PC-9 (cell line): ENCODE results near the gene SBF2. TPM values are rescaled to one million over a fixed set of nuclear protein-coding genes. Genes with fewer than 3 reads are reported as not detected.

Experiments
- BruUV-seq: library from RNA; stranded (reverse); fragments of 400-500 nt; replicated peaks from 2 replicates; lab custom pipeline; 2021; lab: Mats Ljungman, UMichigan
- CTCF ChIA-PET: fragments of 300-600 bp; sonication (Branson Sonifier 250); formaldehyde crosslinking; loops from one replicate; lab custom pipeline; 2022; ENCODE audit warnings: antibody characterized with exemption; lab: Charles Lee
- POLR2A ChIA-PET: fragments of 300-600 bp; sonication (Branson Sonifier 250); formaldehyde crosslinking; loops from one replicate; lab custom pipeline; 2022; ENCODE audit warnings: antibody characterized with exemption; ENCODE audit not compliant: unreplicated experiment; lab: Charles Lee
- DNase-seq, 2 experiments: peaks; one replicate each; pipeline versions ENCODE4 v3.0.0 to v3.0.0-alpha.2; 2015 to 2022; ENCODE audit warnings: mixed read lengths in 1 of 2
- H2AFZ ChIP-seq: fragments of 200-600 bp; sonication (generic); 2 replicates; pipeline ENCODE4 v1.8.1; 2017; ENCODE audit warnings: antibody characterized with exemption
- H3F3A ChIP-seq: fragments of 200-600 bp; sonication (generic); 2 replicates; pipeline ENCODE4 v1.8.1; 2017; ENCODE audit warnings: antibody characterized with exemption, mild to moderate bottlenecking, low read depth; ENCODE audit not compliant: insufficient read depth
- H3K27ac ChIP-seq: fragments of 200-600 bp; sonication (generic); 2 replicates; pipeline ENCODE4 v1.6.1; 2016; ENCODE audit warnings: mixed run types
- H3K27me3 ChIP-seq: fragments of 200-600 bp; sonication (generic); 2 replicates; pipeline ENCODE4 v1.6.1; 2016; ENCODE audit warnings: low read depth, mixed run types; ENCODE audit not compliant: insufficient read depth
- H3K36me3 ChIP-seq: fragments of 200-600 bp; sonication (generic); 2 replicates; pipeline ENCODE4 v1.6.1; 2016; ENCODE audit warnings: low read depth, mixed run types
- H3K4me1 ChIP-seq: fragments of 200-600 bp; sonication (generic); replicated peaks from 2 replicates; pipeline ENCODE4 v1.6.1; 2016; ENCODE audit warnings: mixed run types; ENCODE audit not compliant: insufficient read depth
- H3K4me2 ChIP-seq: fragments of 200-600 bp; sonication (generic); 2 replicates; pipeline ENCODE4 v1.6.1; 2017; ENCODE audit warnings: mixed run types
- H3K4me3 ChIP-seq: fragments of 200-600 bp; sonication (generic); 2 replicates; pipeline ENCODE4 v1.6.1; 2016; ENCODE audit warnings: mixed run types
- H3K79me2 ChIP-seq: fragments of 200-600 bp; sonication (generic); 2 replicates; pipeline ENCODE4 v1.6.1; 2017; ENCODE audit warnings: low read depth, mixed run types
- H3K9me2 ChIP-seq: fragments of 200-600 bp; sonication (generic); 2 replicates; pipeline ENCODE4 v1.8.1; 2017; ENCODE audit warnings: mild to moderate bottlenecking; ENCODE audit not compliant: insufficient read depth
- H3K9me3 ChIP-seq: fragments of 200-600 bp; sonication (generic); 2 replicates; pipeline ENCODE4 v1.8.1; 2016; ENCODE audit warnings: low read depth; ENCODE audit not compliant: insufficient read depth
- H4K20me1 ChIP-seq: fragments of 200-600 bp; sonication (generic); 2 replicates; pipeline ENCODE4 v1.8.1; 2017; ENCODE audit not compliant: insufficient read depth
- CTCF ChIP-seq: fragments of 200-600 bp; sonication (generic); conservative IDR thresholded peaks from 2 replicates; pipeline ENCODE4 v1.6.1; 2017; ENCODE audit warnings: mixed run types, antibody characterized with exemption, mild to moderate bottlenecking, moderate library complexity
- EZH2 ChIP-seq: fragments of 200-600 bp; sonication (generic); IDR thresholded peaks from 2 replicates; pipeline ENCODE4 v1.8.0; 2017; ENCODE audit warnings: antibody characterized with exemption, low read depth
- intact Hi-C: fragments of 100-400 bp; cut with micrococcal nuclease; formaldehyde crosslinking; loops from one replicate; pipeline ENCODE4 v1.10.0; 2022; ENCODE audit not compliant: unreplicated experiment
- total RNA-seq: library from RNA; stranded (reverse); gene quantifications from 2 replicates; pipeline ENCODE4 v1.2.3, GENCODE V29; 2021

SBF2 gene
- total RNA-seq, 1 experiment from 2014 or later: 18.6 TPM

GRCh38 chr11:9852465-9852864 lies 441.6 kb downstream of the SBF2 start:
- no peaks in the 10 kb centered on the region for H3K27me3 ChIP-seq
- intact Hi-C loops: no loop called here
- H3K27ac ChIP-seq: no peak overlapping the region
- no peaks in the 10 kb centered on the region for H3K4me1 ChIP-seq
- TF ChIP-seq CTCF (no peak), EZH2 (no peak)
- ChIA-PET POLR2A (no interaction called here), CTCF (no interaction called here)
- H4K20me1 ChIP-seq: no peaks in the 10 kb centered on the region
- no peak overlapping the region for H3K4me3 ChIP-seq
- H3K36me3 ChIP-seq: no peaks in the 10 kb centered on the region
- H3K9me2 ChIP-seq: no peaks in the 10 kb centered on the region
- no TSS peak for BruUV-seq
- DNase-seq: no peak
- H3K4me2 ChIP-seq: no peak overlapping the region
- no peak overlapping the region for H2AFZ ChIP-seq
- no peaks in the 10 kb centered on the region for H3F3A ChIP-seq
- H3K79me2 ChIP-seq: no peaks in the 10 kb centered on the region
- H3K9me3 ChIP-seq: no peaks in the 10 kb centered on the region

- no peaks in the 10 kb centered on the region for H3K4me1 ChIP-seq
- no peaks in the 10 kb centered on the region for H3F3A ChIP-seq
- DNase-seq: no peak
- no peaks in the 10 kb centered on the region for H3K9me3 ChIP-seq
- TF ChIP-seq EZH2 (no peak), CTCF (no peak)
- ChIA-PET CTCF (no interaction called here), POLR2A (no interaction called here)
- H2AFZ ChIP-seq: no peak overlapping the region
- no peak overlapping the region for H3K4me2 ChIP-seq
- intact Hi-C loops: no loop called here
- no peaks in the 10 kb centered on the region for H3K36me3 ChIP-seq
- H3K4me3 ChIP-seq: no peak overlapping the region
- no peaks in the 10 kb centered on the region for H3K79me2 ChIP-seq
- no peak overlapping the region for H3K27ac ChIP-seq
- H3K9me2 ChIP-seq: no peaks in the 10 kb centered on the region
- no TSS peak for BruUV-seq
- no peaks in the 10 kb centered on the region for H4K20me1 ChIP-seq
- H3K27me3 ChIP-seq: no peaks in the 10 kb centered on the region
Observed at GRCh38 chr11:9851366-9851765, 442.7 kb downstream of the SBF2 start.

- H3K4me2 ChIP-seq: no peak overlapping the region
- DNase-seq: no peak
- no peak overlapping the region for H2AFZ ChIP-seq
- H3K79me2 ChIP-seq: no peaks in the 10 kb centered on the region
- no peaks in the 10 kb centered on the region for H3K9me2 ChIP-seq
- no peaks in the 10 kb centered on the region for H3K4me1 ChIP-seq
- ChIA-PET POLR2A (no interaction called here), CTCF (no interaction called here)
- no peaks in the 10 kb centered on the region for H3K9me3 ChIP-seq
- no peaks in the 10 kb centered on the region for H3F3A ChIP-seq
- no peaks in the 10 kb centered on the region for H3K36me3 ChIP-seq
- H3K27ac ChIP-seq: no peak overlapping the region
- H4K20me1 ChIP-seq: no peaks in the 10 kb centered on the region
- intact Hi-C loops: no loop called here
- BruUV-seq: no TSS peak
- no peak for TF ChIP-seq CTCF
- TF ChIP-seq EZH2: no peak
- H3K4me3 ChIP-seq: no peak overlapping the region
- H3K27me3 ChIP-seq: no peaks in the 10 kb centered on the region
Observed at GRCh38 chr11:9850224-9850895, 443.7 kb downstream of the SBF2 start.
